HepG2 (cell line): Measurements from ENCODE around the gene FOXA3. TPM values are rescaled to one million over a fixed set of nuclear protein-coding genes. Genes with fewer than 3 reads are reported as not detected.

Source experiments
- ELF1 ChIP-seq: sonication (generic); formaldehyde crosslinking; IDR thresholded peaks from 2 replicates; pipeline ENCODE4 v1.4.0; 2020; ENCODE audit warnings: missing genetic modification reagents
- MTA1 ChIP-seq: sonication (generic); formaldehyde crosslinking; IDR thresholded peaks from 2 replicates; pipeline ENCODE4 v1.4.0; 2020; ENCODE audit warnings: missing genetic modification reagents, mild to moderate bottlenecking, borderline replicate concordance
- MTF2 ChIP-seq: sonication (generic); formaldehyde crosslinking; IDR thresholded peaks from 2 replicates; pipeline ENCODE4 v1.5.0; 2020; ENCODE audit warnings: missing genetic modification reagents, borderline replicate concordance
- PHF8 ChIP-seq: sonication (generic); formaldehyde crosslinking; IDR thresholded peaks from 2 replicates; pipeline ENCODE4 v1.5.0; 2020; ENCODE audit warnings: missing genetic modification reagents
- RBFOX2 ChIP-seq: fragments of 200-400 bp; formaldehyde crosslinking; IDR thresholded peaks from 2 replicates; pipeline ENCODE4 v1.6.1; 2017; ENCODE audit warnings: low read depth, mild to moderate bottlenecking, low read length
- SMAD3 ChIP-seq: sonication (generic); formaldehyde crosslinking; IDR thresholded peaks from 2 replicates; pipeline ENCODE4 v1.4.0; 2020; ENCODE audit warnings: missing genetic modification reagents
- SYNCRIP ChIP-seq: fragments of 200-400 bp; formaldehyde crosslinking; IDR thresholded peaks from 2 replicates; pipeline ENCODE4 v1.6.1; 2018; ENCODE audit warnings: mild to moderate bottlenecking, low read depth, low read length; ENCODE audit not compliant: insufficient read depth
- TCF7 ChIP-seq: sonication (generic); IDR thresholded peaks from 2 replicates; pipeline ENCODE4 v1.6.1; 2016; ENCODE audit warnings: antibody characterized with exemption, low read depth
- ZKSCAN5 ChIP-seq: sonication (generic); formaldehyde crosslinking; IDR thresholded peaks from 2 replicates; pipeline ENCODE4 v1.5.1; 2020; ENCODE audit warnings: mild to moderate bottlenecking, missing genetic modification reagents
- ZNF101 ChIP-seq: sonication (generic); formaldehyde crosslinking; IDR thresholded peaks from 2 replicates; pipeline ENCODE4 v1.4.0; 2020; ENCODE audit warnings: mild to moderate bottlenecking, low read depth, missing genetic modification reagents, borderline replicate concordance
- ZNF367 ChIP-seq: sonication (generic); formaldehyde crosslinking; IDR thresholded peaks from 2 replicates; pipeline ENCODE4 v1.4.0; 2020; ENCODE audit warnings: missing genetic modification reagents, borderline replicate concordance
- ZNF619 ChIP-seq: sonication (generic); formaldehyde crosslinking; IDR thresholded peaks from 2 replicates; pipeline ENCODE4 v1.4.0; 2020; ENCODE audit warnings: mild to moderate bottlenecking, missing genetic modification reagents
- ZNF850 ChIP-seq: sonication (generic); formaldehyde crosslinking; conservative IDR thresholded peaks from 2 replicates; pipeline ENCODE4 v1.9.0; 2021; ENCODE audit warnings: mild to moderate bottlenecking, missing genetic modification reagents
- polyA plus RNA-seq, 8 experiments: library from polyadenylated mRNA; depleted of rRNA in 3 of 8; stranded (reverse) in 7 of 8; unstranded in 1 of 8; fragments of >200 nt; fragmentation: Illumina TruSeq in 4 of 8; extraction: Trizol in 4 of 8; gene quantifications; 2 replicates each; pipeline versions ENCODE4 v1.2.1 to v1.2.3, GENCODE V29; 2011 to 2016; ENCODE audit warnings: low read depth in 4 of 8, missing spikeins in 1 of 8, mixed read lengths in 1 of 8; ENCODE audit not compliant: insufficient read depth in 1 of 8
- total RNA-seq, 5 experiments: library from RNA; depleted of rRNA; stranded (reverse); fragments of >200 nt; fragmentation: Illumina TruSeq; extraction: Trizol; gene quantifications; 2 replicates each; pipeline ENCODE4 v1.2.3, GENCODE V29; 2016; ENCODE audit warnings: low read depth in 1 of 5
- TF ChIP-seq, protein P1 (sequence below): IDR thresholded peaks from 2 replicates; pipeline ENCODE4 v1.6.1; 2012; ENCODE audit warnings: low read length, improper control_type of control experiment
- TF ChIP-seq, protein P2 (sequence below): sonication (generic); formaldehyde crosslinking; IDR thresholded peaks from 2 replicates; pipeline ENCODE4 v1.4.0; 2020; ENCODE audit warnings: missing genetic modification reagents, mild to moderate bottlenecking, borderline replicate concordance
- TF ChIP-seq, protein P3 (sequence below): sonication (generic); formaldehyde crosslinking; IDR thresholded peaks from 2 replicates; pipeline ENCODE4 v1.8.0; 2022; ENCODE audit warnings: mild to moderate bottlenecking, missing genetic modification reagents
- TF ChIP-seq, protein P4 (sequence below): sonication (generic); formaldehyde crosslinking; IDR thresholded peaks from 2 replicates; pipeline ENCODE4 v1.5.0; 2020; ENCODE audit warnings: mild to moderate bottlenecking, missing genetic modification reagents
- TF ChIP-seq, protein P5 (sequence below): sonication (generic); formaldehyde crosslinking; IDR thresholded peaks from 2 replicates; pipeline ENCODE4 v1.4.0; 2020; ENCODE audit warnings: missing genetic modification reagents

FOXA3 gene
- total and polyA plus RNA-seq, 2 of the 13 experiments (the other 11 are each of a cell fraction or from before 2014, with no cell fraction given), result 29.8 to 47.6 TPM

DNA sequence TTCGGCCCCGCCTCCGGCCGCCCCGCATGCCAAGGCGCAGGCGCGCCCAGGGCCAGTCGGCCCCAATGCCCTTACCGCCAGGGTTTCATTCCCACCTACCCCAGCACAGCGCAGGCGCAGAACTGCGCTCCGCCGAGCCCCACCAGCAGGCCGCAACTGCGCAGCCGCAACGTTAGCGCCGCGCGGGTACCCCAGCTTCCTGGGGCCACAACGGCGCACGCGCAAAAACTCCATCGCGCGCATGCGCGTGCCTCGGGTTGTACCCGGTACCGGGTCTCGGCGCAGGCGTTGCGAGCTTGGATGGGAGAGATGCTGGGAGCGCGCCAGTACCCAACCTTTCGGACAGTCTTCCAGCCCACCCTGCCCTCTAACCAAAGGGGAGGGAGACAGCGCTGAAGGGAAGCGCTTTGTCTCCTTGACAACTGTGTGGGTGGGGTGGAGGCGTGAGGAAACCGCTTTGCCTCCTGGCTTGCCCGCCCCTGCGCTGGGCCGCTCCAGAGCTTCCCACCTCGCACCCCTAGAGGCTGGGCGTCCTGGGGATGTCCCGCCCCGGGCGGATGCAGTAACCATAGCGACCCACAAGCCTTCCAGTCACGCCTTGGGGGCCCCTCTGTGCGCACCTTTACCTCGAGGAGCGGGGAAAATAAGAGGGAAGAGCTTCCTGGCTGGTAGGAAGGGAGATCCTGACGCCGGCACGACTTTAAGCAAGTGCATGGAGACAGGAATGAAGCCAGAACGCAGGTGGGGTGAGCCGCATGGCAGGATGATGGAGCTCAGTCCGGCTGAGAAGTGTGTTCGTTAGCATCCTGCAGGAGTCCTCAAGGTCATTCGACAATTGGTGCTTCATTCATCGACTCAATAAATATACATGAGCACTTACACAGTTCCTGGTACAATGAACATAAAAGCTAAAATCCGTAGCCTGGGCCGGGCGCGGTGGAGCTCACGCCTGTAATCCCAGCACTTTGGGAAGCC, 38.8 kb downstream of the FOXA3 start (continued):
- TF ChIP-seq ZNF619 (no peak), ZNF850 (no peak), ZKSCAN5 (CRISPR knock-in tag) (no peak), ZNF367 (CRISPR knock-in tag) (no peak), TCF7 (no peak), RBFOX2 (peak; percentile 78), PHF8 (CRISPR knock-in tag) (peak; percentile 82), MTA1 (CRISPR knock-in tag) (no peak), SMAD3 (CRISPR knock-in tag) (no peak), ELF1 (CRISPR knock-in tag) (peak; percentile 83), MTF2 (CRISPR knock-in tag) (no peak), SYNCRIP (no peak), ZNF101 (CRISPR knock-in tag) (no peak)
- TF ChIP-seq, protein P1, sequence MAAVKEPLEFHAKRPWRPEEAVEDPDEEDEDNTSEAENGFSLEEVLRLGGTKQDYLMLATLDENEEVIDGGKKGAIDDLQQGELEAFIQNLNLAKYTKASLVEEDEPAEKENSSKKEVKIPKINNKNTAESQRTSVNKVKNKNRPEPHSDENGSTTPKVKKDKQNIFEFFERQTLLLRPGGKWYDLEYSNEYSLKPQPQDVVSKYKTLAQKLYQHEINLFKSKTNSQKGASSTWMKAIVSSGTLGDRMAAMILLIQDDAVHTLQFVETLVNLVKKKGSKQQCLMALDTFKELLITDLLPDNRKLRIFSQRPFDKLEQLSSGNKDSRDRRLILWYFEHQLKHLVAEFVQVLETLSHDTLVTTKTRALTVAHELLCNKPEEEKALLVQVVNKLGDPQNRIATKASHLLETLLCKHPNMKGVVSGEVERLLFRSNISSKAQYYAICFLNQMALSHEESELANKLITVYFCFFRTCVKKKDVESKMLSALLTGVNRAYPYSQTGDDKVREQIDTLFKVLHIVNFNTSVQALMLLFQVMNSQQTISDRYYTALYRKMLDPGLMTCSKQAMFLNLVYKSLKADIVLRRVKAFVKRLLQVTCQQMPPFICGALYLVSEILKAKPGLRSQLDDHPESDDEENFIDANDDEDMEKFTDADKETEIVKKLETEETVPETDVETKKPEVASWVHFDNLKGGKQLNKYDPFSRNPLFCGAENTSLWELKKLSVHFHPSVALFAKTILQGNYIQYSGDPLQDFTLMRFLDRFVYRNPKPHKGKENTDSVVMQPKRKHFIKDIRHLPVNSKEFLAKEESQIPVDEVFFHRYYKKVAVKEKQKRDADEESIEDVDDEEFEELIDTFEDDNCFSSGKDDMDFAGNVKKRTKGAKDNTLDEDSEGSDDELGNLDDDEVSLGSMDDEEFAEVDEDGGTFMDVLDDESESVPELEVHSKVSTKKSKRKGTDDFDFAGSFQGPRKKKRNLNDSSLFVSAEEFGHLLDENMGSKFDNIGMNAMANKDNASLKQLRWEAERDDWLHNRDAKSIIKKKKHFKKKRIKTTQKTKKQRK, result no peak
- TF ChIP-seq, protein P2, sequence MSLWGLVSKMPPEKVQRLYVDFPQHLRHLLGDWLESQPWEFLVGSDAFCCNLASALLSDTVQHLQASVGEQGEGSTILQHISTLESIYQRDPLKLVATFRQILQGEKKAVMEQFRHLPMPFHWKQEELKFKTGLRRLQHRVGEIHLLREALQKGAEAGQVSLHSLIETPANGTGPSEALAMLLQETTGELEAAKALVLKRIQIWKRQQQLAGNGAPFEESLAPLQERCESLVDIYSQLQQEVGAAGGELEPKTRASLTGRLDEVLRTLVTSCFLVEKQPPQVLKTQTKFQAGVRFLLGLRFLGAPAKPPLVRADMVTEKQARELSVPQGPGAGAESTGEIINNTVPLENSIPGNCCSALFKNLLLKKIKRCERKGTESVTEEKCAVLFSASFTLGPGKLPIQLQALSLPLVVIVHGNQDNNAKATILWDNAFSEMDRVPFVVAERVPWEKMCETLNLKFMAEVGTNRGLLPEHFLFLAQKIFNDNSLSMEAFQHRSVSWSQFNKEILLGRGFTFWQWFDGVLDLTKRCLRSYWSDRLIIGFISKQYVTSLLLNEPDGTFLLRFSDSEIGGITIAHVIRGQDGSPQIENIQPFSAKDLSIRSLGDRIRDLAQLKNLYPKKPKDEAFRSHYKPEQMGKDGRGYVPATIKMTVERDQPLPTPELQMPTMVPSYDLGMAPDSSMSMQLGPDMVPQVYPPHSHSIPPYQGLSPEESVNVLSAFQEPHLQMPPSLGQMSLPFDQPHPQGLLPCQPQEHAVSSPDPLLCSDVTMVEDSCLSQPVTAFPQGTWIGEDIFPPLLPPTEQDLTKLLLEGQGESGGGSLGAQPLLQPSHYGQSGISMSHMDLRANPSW (CRISPR knock-in tag), result 0 out of 2 replicates have a peak, but pooled peaks have one; percentile 57
- TF ChIP-seq, protein P3, sequence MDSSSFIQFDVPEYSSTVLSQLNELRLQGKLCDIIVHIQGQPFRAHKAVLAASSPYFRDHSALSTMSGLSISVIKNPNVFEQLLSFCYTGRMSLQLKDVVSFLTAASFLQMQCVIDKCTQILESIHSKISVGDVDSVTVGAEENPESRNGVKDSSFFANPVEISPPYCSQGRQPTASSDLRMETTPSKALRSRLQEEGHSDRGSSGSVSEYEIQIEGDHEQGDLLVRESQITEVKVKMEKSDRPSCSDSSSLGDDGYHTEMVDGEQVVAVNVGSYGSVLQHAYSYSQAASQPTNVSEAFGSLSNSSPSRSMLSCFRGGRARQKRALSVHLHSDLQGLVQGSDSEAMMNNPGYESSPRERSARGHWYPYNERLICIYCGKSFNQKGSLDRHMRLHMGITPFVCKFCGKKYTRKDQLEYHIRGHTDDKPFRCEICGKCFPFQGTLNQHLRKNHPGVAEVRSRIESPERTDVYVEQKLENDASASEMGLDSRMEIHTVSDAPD (CRISPR knock-in tag), result no peak
- TF ChIP-seq, protein P4, sequence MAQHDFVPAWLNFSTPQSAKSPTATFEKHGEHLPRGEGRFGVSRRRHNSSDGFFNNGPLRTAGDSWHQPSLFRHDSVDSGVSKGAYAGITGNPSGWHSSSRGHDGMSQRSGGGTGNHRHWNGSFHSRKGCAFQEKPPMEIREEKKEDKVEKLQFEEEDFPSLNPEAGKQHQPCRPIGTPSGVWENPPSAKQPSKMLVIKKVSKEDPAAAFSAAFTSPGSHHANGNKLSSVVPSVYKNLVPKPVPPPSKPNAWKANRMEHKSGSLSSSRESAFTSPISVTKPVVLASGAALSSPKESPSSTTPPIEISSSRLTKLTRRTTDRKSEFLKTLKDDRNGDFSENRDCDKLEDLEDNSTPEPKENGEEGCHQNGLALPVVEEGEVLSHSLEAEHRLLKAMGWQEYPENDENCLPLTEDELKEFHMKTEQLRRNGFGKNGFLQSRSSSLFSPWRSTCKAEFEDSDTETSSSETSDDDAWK, result no peak
- TF ChIP-seq, protein P5, sequence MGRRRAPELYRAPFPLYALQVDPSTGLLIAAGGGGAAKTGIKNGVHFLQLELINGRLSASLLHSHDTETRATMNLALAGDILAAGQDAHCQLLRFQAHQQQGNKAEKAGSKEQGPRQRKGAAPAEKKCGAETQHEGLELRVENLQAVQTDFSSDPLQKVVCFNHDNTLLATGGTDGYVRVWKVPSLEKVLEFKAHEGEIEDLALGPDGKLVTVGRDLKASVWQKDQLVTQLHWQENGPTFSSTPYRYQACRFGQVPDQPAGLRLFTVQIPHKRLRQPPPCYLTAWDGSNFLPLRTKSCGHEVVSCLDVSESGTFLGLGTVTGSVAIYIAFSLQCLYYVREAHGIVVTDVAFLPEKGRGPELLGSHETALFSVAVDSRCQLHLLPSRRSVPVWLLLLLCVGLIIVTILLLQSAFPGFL (CRISPR knock-in tag), result no peak
